Suppressor macrophage treated with lipopolysaccharide for 1 hour (primary cell): ENCODE measurements around the gene CHD3.

ENCODE experiments used
- DNase-seq, 3 donors: peaks; one replicate each; pipeline ENCODE4 v3.0.0-alpha.2; 2020 to 2022

The CHD3 gene

DNA sequence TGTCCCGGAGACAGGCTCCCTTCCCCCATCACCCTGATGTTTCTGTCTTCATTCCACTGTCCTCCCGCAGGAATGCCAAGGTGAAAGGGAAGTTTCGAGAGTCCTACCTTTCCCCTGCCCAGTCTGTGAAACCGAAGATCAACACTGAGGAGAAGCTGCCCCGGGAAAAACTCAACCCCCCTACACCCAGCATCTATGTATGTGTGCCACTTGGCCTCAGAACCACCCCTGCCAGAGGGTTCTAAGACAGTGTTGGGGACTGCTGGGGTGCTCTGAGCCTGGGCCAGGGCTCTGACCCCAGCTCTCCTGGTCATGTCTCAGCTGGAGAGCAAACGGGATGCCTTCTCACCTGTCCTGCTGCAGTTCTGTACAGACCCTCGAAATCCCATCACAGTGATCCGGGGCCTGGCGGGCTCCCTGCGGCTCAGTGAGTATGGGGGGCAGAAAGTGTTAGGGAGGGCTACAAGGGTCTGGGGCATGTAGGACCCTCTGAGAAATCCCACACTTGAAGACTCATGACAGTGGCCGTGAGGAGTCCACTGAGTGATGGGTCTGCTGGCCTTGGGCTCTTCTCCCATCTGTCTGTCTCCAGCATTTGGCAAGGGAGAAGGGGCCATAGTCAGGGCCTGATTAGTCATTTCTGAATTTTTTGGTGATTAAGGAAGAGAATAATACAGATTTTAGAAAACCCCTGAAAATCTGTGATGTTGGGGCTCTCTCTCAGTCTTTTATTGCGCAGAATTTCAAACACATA, 38.7 kb upstream of the CHD3 start:
- peak; percentile 3 to 48 (median 46) for DNase-seq

DNA sequence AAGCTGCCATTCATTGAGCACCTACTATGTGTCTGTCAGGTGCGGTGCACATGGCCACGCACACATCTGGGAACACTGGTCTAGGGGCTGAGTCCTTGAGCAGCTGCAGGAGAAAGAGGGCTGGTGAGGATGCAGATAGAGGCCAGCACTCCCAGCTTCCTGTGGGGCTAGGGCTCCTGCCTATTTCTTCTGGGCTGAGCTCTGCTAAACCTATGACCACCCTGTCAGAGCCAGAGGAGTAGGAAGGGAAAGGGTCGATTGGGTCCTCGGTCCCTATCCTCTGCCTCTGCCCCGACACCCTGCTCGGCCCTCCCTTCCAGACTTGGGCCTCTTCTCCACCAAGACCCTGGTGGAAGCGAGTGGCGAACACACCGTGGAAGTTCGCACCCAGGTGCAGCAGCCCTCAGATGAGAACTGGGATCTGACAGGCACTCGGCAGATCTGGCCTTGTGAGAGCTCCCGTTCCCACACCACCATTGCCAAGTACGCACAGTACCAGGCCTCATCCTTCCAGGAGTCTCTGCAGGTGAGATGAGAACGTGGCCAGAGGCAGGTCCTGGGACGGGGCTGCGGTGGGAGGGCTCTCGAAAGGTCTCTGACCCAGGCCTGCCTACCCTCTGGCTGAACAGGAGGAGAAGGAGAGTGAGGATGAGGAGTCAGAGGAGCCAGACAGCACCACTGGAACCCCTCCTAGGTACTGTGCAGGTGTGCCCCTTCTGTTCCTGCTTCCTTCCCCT, 37.7 kb upstream of the CHD3 start:
- peak in 1 of 3 donors; percentile 4 for DNase-seq

DNA sequence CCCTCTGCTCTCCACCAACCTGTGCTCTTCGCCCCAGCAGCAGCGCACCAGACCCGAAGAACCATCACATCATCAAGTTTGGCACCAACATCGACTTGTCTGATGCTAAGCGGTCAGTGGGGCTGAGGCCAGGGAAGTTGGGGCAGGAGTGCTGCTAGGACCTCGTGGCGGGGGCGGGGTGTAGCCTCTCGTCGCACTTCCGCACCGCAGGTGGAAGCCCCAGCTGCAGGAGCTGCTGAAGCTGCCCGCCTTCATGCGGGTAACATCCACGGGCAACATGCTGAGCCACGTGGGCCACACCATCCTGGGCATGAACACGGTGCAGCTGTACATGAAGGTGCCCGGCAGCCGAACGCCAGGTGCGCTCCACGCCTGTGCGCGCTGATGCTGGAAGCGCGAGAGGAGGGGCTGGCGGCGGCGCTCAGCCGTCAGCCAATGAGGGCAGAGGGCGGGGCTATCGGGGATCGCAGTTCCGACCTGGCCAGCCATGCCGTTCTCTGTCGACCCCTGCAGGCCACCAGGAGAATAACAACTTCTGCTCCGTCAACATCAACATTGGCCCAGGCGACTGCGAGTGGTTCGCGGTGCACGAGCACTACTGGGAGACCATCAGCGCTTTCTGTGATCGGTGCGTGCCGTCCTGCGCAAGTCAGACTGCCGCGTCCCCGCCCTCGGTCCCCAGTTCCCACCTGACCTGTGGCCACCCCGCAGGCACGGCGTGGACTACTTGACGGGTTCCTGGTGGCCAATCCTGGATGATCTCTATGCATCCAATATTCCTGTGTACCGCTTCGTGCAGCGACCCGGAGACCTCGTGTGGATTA, 36.9 kb upstream of the CHD3 start:
- DNase-seq = peak; percentile 89 to 93 (median 92)

DNA sequence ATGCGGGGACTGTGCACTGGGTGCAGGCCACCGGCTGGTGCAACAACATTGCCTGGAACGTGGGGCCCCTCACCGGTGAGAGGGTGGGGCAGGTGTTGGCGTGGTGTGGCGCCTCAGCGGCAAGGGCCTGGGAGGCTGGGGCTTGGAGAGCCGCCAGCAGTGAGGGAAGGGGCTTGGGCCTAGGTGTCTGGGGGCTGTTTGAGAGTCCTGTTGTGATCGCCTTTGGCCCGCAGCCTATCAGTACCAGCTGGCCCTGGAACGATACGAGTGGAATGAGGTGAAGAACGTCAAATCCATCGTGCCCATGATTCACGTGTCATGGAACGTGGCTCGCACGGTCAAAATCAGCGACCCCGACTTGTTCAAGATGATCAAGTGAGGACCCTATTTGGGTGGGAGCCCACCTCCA, 36.3 kb upstream of the CHD3 start:
- DNase-seq = no peak

- DNase-seq = peak in 1 of 3 donors; percentile 30
These were observed 35.5 kb upstream of the CHD3 start for GRCh38 chr17:7852919-7853690.

DNA sequence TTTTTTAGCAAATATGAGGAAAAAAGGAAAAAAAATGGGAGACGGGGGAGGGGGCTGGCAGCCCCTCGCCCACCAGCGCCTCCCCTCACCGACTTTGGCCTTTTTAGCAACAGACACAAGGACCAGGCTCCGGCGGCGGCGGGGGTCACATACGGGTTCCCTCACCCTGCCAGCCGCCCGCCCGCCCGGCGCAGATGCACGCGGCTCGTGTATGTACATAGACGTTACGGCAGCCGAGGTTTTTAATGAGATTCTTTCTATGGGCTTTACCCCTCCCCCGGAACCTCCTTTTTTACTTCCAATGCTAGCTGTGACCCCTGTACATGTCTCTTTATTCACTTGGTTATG, 34.9 kb upstream of the CHD3 start:
- DNase-seq = peak in 1 of 3 donors; percentile 9

DNA sequence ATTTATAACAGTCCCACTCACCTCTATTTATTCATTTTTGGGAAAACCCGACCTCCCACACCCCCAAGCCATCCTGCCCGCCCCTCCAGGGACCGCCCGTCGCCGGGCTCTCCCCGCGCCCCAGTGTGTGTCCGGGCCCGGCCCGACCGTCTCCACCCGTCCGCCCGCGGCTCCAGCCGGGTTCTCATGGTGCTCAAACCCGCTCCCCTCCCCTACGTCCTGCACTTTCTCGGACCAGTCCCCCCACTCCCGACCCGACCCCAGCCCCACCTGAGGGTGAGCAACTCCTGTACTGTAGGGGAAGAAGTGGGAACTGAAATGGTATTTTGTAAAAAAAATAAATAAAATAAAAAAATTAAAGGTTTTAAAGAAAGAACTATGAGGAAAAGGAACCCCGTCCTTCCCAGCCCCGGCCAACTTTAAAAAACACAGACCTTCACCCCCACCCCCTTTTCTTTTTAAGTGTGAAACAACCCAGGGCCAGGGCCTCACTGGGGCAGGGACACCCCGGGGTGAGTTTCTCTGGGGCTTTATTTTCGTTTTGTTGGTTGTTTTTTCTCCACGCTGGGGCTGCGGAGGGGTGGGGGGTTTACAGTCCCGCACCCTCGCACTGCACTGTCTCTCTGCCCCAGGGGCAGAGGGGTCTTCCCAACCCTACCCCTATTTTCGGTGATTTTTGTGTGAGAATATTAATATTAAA, 34.4 kb upstream of the CHD3 start:
- peak in 1 of 3 donors; percentile 6 for DNase-seq

DNA sequence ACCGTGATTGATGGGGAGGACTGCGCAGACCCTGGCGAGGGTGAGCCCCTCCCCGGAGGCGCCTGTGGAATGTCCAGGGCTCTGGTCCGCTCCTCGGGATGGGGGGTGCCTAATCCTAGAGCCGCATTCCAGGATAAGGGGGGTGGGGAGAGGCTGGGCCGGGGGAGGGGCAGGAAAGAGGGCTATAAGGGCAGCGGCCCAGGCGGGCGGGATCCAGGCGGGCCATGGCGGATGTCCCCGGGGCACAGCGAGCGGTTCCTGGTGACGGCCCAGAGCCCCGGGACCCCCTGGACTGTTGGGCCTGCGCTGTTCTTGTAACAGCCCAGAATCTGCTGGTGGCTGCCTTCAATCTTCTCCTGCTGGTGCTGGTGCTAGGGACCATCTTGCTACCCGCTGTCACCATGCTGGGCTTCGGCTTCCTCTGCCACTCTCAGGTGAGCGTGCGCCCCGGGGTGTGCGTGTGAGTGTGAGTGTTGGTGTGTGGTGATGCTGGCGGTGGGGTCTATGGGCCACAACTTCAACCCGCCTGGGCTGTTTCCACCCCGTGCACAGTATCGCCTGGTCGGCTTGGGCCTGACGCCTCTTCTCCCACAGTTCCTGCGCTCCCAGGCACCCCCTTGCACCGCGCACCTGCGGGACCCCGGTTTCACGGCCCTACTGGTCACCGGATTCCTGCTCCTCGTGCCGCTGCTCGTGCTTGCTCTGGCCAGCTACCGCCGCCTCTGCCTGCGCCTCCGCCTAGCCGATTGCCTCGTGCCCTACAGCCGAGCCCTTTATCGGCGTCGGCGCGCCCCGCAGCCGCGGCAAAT, 33.5 kb upstream of the CHD3 start, which contains the start of gene TMEM88:
Gene TMEM88, plus strand, starts transcription at position 216 of the 809 bp plus-strand sequence. Its CDS starts 9 bp downstream, at position 225.
- DNase-seq = peak in 1 of 3 donors; percentile 21

DNA sequence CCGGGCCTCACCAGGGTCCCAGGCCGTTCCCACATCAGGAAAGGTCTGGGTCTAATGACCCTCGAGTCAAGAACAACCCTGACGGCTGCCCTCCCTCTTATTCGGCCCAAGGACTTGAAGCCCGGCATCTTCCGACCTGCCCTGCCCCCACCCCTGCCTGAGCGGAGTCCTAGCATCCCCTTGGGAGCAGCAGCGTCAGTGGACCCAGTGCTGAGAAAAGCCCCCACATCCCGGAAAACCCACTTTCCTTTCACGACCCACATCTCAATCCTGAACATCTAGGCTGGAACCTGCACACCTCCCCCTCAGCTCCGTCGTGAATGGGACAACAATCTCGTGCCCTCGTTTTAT, 33.0 kb upstream of the CHD3 start:
- peak in 1 of 3 donors; percentile 35 for DNase-seq

- peak; percentile 42 to 64 (median 47) for DNase-seq
These were observed 32.4 kb upstream of the CHD3 start for GRCh38 chr17:7856011-7856810.

GRCh38 chr17:7856811-7857712, 31.5 kb upstream of the CHD3 start, which contains the start of gene NAA38:
TSS of gene NAA38 (minus strand) at chr17:7857559. CDS start at chr17:7857463, 96 bp downstream.
- DNase-seq = peak; percentile 93 to 97 (median 97)

DNA sequence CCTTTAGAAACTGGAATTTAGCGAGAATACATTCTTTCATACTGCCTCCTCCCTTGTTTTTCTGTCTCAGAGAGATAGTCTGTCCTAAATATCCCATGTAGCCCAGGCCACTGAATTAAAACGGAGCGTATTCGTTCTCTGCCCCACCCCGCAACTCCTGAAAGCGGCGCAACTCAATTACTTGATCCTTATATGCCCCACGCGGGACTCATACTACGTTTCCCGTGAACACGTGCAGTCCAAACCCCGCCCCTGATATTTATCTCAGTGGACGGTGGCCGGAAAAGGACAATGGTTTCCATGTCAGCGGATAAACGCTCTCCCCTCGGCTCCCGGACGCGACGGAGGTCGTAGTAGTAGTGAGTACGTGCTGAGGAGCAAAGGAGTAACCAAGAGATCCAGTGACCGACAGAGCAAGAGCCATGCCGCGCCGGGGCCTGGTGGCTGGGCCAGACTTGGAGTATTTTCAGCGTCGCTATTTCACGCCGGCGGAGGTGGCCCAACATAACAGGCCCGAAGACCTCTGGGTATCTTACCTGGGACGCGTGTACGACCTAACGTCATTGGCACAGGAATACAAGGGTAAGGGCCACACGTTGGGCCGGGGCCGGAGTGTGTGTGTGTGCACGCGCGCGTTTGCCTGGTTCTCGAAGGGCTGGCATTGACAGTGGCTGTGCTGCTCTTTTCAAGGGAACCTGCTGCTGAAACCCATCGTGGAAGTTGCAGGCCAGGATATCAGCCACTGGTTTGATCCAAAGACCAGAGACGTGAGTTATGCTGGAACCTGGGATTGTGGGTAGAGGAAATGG, 30.7 kb upstream of the CHD3 start, which contains the start of gene CYB5D1:
Gene CYB5D1, plus strand, starts transcription at position 291 of the 809 bp plus-strand sequence. Its CDS starts 132 bp downstream, at position 423.
- DNase-seq = peak; percentile 89 to 92 (median 91)

GRCh38 chr17:7858522-7858810, 30.1 kb upstream of the CHD3 start:
- peak; percentile 59 to 66 (median 61) for DNase-seq

DNA sequence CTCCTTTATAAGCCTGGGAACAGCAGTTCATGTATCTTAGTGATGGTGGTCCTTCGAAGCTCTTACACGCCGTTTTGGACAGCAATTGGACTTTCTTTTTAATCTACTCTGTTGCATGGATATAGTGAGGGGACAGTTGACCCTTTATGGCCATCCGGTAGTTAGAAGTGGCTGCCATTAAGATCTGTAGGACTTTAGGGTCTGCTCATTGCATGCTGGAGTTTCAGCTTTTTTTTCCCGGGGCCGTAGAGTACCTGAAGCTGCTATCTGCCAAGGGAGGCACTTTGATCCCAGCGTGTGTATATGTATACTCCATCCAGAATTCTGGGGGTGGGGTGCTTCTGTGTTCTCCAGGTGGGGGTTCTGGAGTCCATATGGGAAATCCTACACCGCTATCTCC, 29.6 kb upstream of the CHD3 start:
- DNase-seq = peak in 1 of 3 donors; percentile 10

- peak; percentile 49 to 53 (median 51) for DNase-seq
These were observed 25.7 kb upstream of the CHD3 start for GRCh38 chr17:7862692-7863437.

GRCh38 chr17:7864384-7864783, 24.2 kb upstream of the CHD3 start:
- DNase-seq = peak in 1 of 3 donors; percentile 11

DNA sequence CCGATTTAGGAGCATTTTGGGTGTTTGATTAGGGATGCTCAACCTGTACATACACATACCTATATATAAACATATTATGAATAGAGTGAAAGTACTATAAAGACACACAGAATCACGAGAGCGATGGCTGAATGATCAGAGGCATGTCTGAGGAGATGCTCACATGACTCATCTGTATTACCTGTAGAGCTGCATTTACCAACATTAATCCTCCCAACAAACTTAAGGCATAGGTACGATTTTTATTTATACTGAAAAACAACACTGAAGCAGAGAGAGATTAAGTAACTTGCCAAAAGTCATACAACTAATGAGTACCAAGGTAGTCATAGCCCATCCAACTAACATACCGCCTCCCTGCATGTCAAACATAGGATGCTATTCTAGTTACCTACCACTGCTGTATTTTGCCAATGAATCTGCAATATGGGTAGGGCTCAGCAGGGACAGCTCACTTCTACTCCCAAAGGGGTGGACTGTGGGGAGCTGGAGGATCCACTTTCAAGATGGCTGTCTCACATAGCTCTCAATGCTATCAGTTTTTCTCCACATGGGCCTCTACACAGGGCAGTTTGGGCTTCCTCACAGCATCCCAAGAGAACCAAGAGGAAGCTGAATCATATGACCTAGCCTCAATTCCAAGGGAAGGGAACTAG, 23.5 kb upstream of the CHD3 start:
- DNase-seq = peak in 1 of 3 donors; percentile 26
